ENCODE measurements around the gene RGS3. TPM values are rescaled to one million over a fixed set of nuclear protein-coding genes. Genes with fewer than 3 reads are reported as not detected.

Gene RGS3
- total RNA-seq, 1 donor from 2014 or later, result 66.2 TPM

- no peak for TF ChIP-seq CTCF (IDR thresholded peaks at IDR 0.05)
- no peak overlapping the region for H3K4me3 ChIP-seq
- no peaks in the 10 kb centered on the region for H3K27me3 ChIP-seq (ENCODE audit: low read depth)
- no peak for DNase-seq
- peaks cover 8% of the 10 kb centered on the region for H3K36me3 ChIP-seq
- peaks cover 16% of the 10 kb centered on the region for H3K4me1 ChIP-seq
- H3K9me3 ChIP-seq, result no peaks in the 10 kb centered on the region
- no peak overlapping the region for H3K27ac ChIP-seq
- intact Hi-C loops (cut with DNase I), result no loop called here
- no peak for ATAC-seq
Observed at GRCh38 chr9:113515862-113516261, 52.3 kb downstream of the RGS3 start.

GRCh38 chr9:113516840-113517577 lies 53.5 kb downstream of the RGS3 start:
- H3K27ac ChIP-seq, result no peak overlapping the region
- DNase-seq (no peak), ATAC-seq (peak; percentile 74 to 75)
- H3K27me3 ChIP-seq (ENCODE audit: low read depth), result no peaks in the 10 kb centered on the region
- H3K4me1 ChIP-seq, result peaks cover 23% of the 10 kb centered on the region
- peak overlapping the region; percentile 31 for H3K4me3 ChIP-seq
- no peaks in the 10 kb centered on the region for H3K9me3 ChIP-seq
- peaks cover 13% of the 10 kb centered on the region for H3K36me3 ChIP-seq
- no peak for TF ChIP-seq CTCF (IDR thresholded peaks at IDR 0.05)
- intact Hi-C loops (cut with DNase I), result no loop called here

- peaks cover 16% of the 10 kb centered on the region for H3K36me3 ChIP-seq
- DNase-seq, result no peak
- no peaks in the 10 kb centered on the region for H3K9me3 ChIP-seq
- no peak for ATAC-seq
- H3K4me1 ChIP-seq, result peaks cover 49% of the 10 kb centered on the region
- H3K27ac ChIP-seq, result no peak overlapping the region
- no peak for TF ChIP-seq CTCF (IDR thresholded peaks at IDR 0.05)
- intact Hi-C loops (cut with DNase I), result no loop called here
- no peaks in the 10 kb centered on the region for H3K27me3 ChIP-seq (ENCODE audit: low read depth)
- H3K4me3 ChIP-seq, result no peak overlapping the region
Observed at GRCh38 chr9:113519426-113520108, 56.0 kb downstream of the RGS3 start.

- Histone ChIP-seq H3K27me3 (ENCODE audit: low read depth) (no peaks in the 10 kb centered on the region), H3K4me1 (peaks cover 55% of the 10 kb centered on the region), H3K4me3 (no peak overlapping the region), H3K27ac (no peak overlapping the region), H3K9me3 (no peaks in the 10 kb centered on the region), H3K36me3 (peaks cover 14% of the 10 kb centered on the region)
- intact Hi-C loops (cut with DNase I), result no loop called here
- no peak for TF ChIP-seq CTCF (IDR thresholded peaks at IDR 0.05)
- no peak for ATAC-seq
- no peak for DNase-seq
Observed at GRCh38 chr9:113520109-113520642, 56.6 kb downstream of the RGS3 start.

GRCh38 chr9:113521693-113522255 lies 58.2 kb downstream of the RGS3 start:
- intact Hi-C loops (cut with DNase I), result no loop called here
- no peak for ATAC-seq
- H3K4me1 ChIP-seq, result peaks cover 66% of the 10 kb centered on the region
- H3K9me3 ChIP-seq, result no peaks in the 10 kb centered on the region
- H3K27ac ChIP-seq, result no peak overlapping the region
- DNase-seq, result no peak
- no peaks in the 10 kb centered on the region for H3K27me3 ChIP-seq (ENCODE audit: low read depth)
- no peak for TF ChIP-seq CTCF (IDR thresholded peaks at IDR 0.05)
- no peak overlapping the region for H3K4me3 ChIP-seq
- H3K36me3 ChIP-seq, result peaks cover 14% of the 10 kb centered on the region

Measured in lower lobe of right lung (tissue), 2 donors.